ENCODE measurements around the gene DYDC2. TPM values are rescaled to one million over a fixed set of nuclear protein-coding genes. Genes with fewer than 3 reads are reported as not detected.

Gene DYDC2
- total RNA-seq, 2 experiments from 2014 or later = not detected

- H3K9me2 ChIP-seq (ENCODE audit: insufficient read depth, low read length) = no peaks in the 10 kb centered on the region
- no peak overlapping the region for H3K4me2 ChIP-seq (ENCODE audit: low read length)
- no peak overlapping the region for H2AFZ ChIP-seq (ENCODE audit: low read length)
- TF ChIP-seq, protein P1, sequence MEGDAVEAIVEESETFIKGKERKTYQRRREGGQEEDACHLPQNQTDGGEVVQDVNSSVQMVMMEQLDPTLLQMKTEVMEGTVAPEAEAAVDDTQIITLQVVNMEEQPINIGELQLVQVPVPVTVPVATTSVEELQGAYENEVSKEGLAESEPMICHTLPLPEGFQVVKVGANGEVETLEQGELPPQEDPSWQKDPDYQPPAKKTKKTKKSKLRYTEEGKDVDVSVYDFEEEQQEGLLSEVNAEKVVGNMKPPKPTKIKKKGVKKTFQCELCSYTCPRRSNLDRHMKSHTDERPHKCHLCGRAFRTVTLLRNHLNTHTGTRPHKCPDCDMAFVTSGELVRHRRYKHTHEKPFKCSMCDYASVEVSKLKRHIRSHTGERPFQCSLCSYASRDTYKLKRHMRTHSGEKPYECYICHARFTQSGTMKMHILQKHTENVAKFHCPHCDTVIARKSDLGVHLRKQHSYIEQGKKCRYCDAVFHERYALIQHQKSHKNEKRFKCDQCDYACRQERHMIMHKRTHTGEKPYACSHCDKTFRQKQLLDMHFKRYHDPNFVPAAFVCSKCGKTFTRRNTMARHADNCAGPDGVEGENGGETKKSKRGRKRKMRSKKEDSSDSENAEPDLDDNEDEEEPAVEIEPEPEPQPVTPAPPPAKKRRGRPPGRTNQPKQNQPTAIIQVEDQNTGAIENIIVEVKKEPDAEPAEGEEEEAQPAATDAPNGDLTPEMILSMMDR (conservative IDR thresholded peaks at IDR 0.05; ENCODE audit: low read length) = no peak
- no peak for TF ChIP-seq EZH2phosphoT487 (IDR thresholded peaks at IDR 0.05; ENCODE audit: borderline replicate concordance, low read depth, low read length)
- ChIA-PET POLR2A (no interaction called here), CTCF (ENCODE audit: unreplicated experiment) (no interaction called here)
- BruUV-seq (replicated peaks) = no TSS peak
- no peaks in the 10 kb centered on the region for H3K36me3 ChIP-seq (ENCODE audit: insufficient read depth, low read length)
- intact Hi-C loops (cut with micrococcal nuclease; ENCODE audit: unreplicated experiment) = no loop called here
- H3K4me1 ChIP-seq (ENCODE audit: insufficient read depth, low read length, poor library complexity, severe bottlenecking) = no peaks in the 10 kb centered on the region
- no peaks in the 10 kb centered on the region for H3K79me2 ChIP-seq (ENCODE audit: insufficient read depth, low read depth, low read length)
- no peaks in the 10 kb centered on the region; the same call in 1 of the 2 replicates for H4K20me1 ChIP-seq (ENCODE audit: insufficient read depth, low read length)
- no peak overlapping the region for H3K27ac ChIP-seq (ENCODE audit: low read depth, low read length, poor library complexity, severe bottlenecking)
- no peak for DNase-seq (ENCODE audit: low spot score)
- no peak overlapping the region for H3K4me3 ChIP-seq (ENCODE audit: low read depth, low read length, poor library complexity, severe bottlenecking)
- no peaks in the 10 kb centered on the region for H3K9me3 ChIP-seq (ENCODE audit: low read length)
Measured at GRCh38 chr10:80394358-80394916, 37.9 kb downstream of the DYDC2 start.

DNA sequence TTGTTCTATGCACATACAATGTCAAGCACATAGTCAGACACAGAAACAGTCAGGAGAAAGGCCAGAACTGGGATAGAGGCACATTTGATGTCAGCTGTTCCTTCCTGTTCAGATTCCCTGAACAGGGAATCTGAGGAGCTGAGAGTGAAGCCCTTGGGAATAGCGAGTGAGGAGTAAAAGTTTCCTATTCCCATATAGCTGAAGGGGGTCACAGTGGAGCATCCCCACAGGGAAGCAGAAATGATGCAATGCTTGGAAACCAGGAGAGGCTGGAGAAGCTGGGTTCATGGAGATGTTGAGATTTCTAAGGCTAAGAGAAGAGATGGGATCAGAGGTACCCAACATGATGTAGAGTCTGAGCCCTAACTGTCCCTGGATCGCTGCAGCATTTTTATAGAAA is 40.4 kb downstream of the DYDC2 start:
- no peak overlapping the region for H3K4me3 ChIP-seq (ENCODE audit: low read depth, low read length, poor library complexity, severe bottlenecking)
- no peaks in the 10 kb centered on the region; the same call in 1 of the 2 replicates for H4K20me1 ChIP-seq (ENCODE audit: insufficient read depth, low read length)
- BruUV-seq (replicated peaks) = no TSS peak
- no peak overlapping the region for H2AFZ ChIP-seq (ENCODE audit: low read length)
- H3K79me2 ChIP-seq (ENCODE audit: insufficient read depth, low read depth, low read length) = no peaks in the 10 kb centered on the region
- H3K27ac ChIP-seq (ENCODE audit: low read depth, low read length, poor library complexity, severe bottlenecking) = no peak overlapping the region
- CTCF ChIA-PET (ENCODE audit: unreplicated experiment) = no interaction called here
- no peaks in the 10 kb centered on the region for H3K4me1 ChIP-seq (ENCODE audit: insufficient read depth, low read length, poor library complexity, severe bottlenecking)
- POLR2A ChIA-PET = no interaction called here
- intact Hi-C loops (cut with micrococcal nuclease; ENCODE audit: unreplicated experiment) = no loop called here
- TF ChIP-seq, protein P1 (conservative IDR thresholded peaks at IDR 0.05; ENCODE audit: low read length) = no peak
- TF ChIP-seq EZH2phosphoT487 (IDR thresholded peaks at IDR 0.05; ENCODE audit: borderline replicate concordance, low read depth, low read length) = no peak
- DNase-seq (ENCODE audit: low spot score) = no peak
- H3K9me2 ChIP-seq (ENCODE audit: insufficient read depth, low read length) = no peaks in the 10 kb centered on the region
- no peaks in the 10 kb centered on the region for H3K36me3 ChIP-seq (ENCODE audit: insufficient read depth, low read length)
- H3K9me3 ChIP-seq (ENCODE audit: low read length) = no peaks in the 10 kb centered on the region
- no peak overlapping the region for H3K4me2 ChIP-seq (ENCODE audit: low read length)

DNA sequence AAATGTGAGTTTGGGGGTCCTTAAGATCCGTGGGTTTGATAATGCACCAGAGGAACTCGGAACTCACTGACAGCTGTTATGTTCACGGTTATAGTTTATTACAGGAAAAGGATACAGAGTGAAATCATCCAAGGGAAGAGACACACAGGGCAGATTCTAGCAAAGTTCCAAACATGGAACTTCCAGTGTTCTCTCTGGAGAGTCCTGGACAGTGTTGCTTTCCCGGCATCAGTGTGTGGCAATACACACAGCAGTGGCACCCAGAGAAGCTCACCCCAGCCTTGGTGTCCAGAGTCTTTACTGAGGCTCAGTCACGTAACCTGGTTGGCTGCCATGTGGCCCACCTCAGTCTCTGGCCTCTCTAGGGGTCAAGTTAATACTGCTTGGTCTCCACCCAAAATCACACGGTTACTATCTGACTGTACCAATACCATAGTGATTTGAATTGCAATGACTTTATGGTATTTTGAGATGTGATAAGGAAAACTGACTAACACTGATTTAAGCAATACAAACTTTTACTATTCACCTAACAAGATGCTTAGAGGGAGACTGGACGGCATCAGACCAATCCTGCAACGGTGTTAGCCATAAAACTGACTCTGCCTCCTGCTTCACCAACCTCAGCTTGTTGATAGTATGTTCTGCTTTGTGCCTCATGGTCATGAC is 43.7 kb downstream of the DYDC2 start:
- intact Hi-C loops (cut with micrococcal nuclease; ENCODE audit: unreplicated experiment) = no loop called here
- Histone ChIP-seq H3K36me3 (ENCODE audit: insufficient read depth, low read length) (no peaks in the 10 kb centered on the region), H2AFZ (ENCODE audit: low read length) (no peak overlapping the region), H3K4me2 (ENCODE audit: low read length) (no peak overlapping the region), H4K20me1 (ENCODE audit: insufficient read depth, low read length) (no peaks in the 10 kb centered on the region), H3K4me3 (ENCODE audit: low read depth, low read length, poor library complexity, severe bottlenecking) (no peak overlapping the region), H3K27ac (ENCODE audit: low read depth, low read length, poor library complexity, severe bottlenecking) (no peak overlapping the region), H3K79me2 (ENCODE audit: insufficient read depth, low read depth, low read length) (no peaks in the 10 kb centered on the region), H3K4me1 (ENCODE audit: insufficient read depth, low read length, poor library complexity, severe bottlenecking) (no peaks in the 10 kb centered on the region), H3K9me2 (ENCODE audit: insufficient read depth, low read length) (no peaks in the 10 kb centered on the region), H3K9me3 (ENCODE audit: low read length) (no peaks in the 10 kb centered on the region)
- TF ChIP-seq EZH2phosphoT487 (IDR thresholded peaks at IDR 0.05; ENCODE audit: borderline replicate concordance, low read depth, low read length) = no peak
- TF ChIP-seq, protein P1 (conservative IDR thresholded peaks at IDR 0.05; ENCODE audit: low read length) = no peak
- no peak for DNase-seq (ENCODE audit: low spot score)
- POLR2A ChIA-PET = no interaction called here
- CTCF ChIA-PET (ENCODE audit: unreplicated experiment) = no interaction called here
- BruUV-seq (replicated peaks) = no TSS peak
